ENCODE measurements around the gene RMDN2.

GRCh38 chr2:37975808-37976207, 50.7 kb downstream of the RMDN2 start:
- no peak for TF ChIP-seq CTCF (IDR thresholded peaks at IDR 0.05)
- no peak for TF ChIP-seq POLR2A (IDR thresholded peaks at IDR 0.05)

Data from body of pancreas (tissue), 4 donors.